ENCODE results near the gene SLIT3.
"Not testable (repeated sequence)": the region's sequence is repeated elsewhere in the genome, so short reads cannot be mapped to it uniquely, and the experiment has no call there.

Gene SLIT3

DNA sequence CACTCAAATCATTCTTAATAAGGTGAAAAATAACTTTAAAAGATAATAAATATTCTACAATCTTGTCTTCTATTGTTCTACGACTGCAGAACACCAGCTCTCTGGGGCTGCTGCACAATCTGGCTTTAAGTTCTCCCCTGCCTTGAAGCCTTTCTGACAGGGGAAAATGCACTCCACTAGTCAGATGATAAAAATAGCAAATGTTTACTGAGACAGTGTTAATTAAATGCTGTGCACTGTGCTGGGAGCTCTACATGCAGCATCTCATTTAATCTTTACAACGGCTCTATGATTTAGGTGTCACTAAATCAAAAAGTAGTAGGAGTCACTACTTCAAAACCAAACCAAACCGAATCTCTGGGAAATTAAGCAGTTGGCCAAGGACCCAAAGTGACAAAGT is 132.7 kb downstream of the SLIT3 start:
- no peak for DNase-seq

DNA sequence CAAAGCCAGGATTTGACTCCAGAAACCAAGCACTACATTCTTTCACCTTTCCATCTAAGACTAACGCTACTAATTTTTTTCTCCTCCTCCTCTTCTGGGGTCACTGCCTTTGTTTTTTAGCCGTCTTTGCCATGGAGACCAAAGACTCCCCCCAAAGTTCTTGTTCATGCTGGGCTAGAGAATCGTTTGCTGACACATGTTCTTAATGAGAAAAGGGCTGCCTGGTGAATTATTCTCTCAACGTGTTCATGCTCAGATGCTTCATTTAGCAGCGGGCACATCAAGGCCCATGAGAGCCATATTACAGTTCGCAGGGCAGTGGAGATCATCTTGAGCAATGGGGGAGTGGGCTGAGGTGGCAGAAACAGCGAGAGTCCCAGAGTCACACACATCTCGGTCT is 134.9 kb downstream of the SLIT3 start:
- DNase-seq: no peak

DNA sequence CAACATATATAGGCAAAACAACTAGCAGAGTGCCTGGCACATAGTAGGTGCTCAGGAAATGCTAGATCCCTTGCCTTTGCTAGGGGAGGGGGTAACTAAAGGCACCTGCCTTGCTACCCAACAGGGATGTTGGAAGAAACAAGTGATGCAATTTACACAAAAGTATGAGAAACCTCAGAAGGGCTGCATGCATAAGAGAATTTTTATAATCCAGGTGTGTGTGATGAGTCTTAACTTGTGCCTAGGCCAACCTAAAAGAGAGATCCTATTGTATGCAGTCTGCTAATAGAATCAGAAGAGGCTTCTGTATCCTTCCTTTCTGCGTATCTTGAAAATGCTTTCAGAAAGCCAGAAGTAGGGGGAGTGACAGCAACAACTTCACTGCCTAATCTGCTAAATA is 135.9 kb downstream of the SLIT3 start:
- DNase-seq: no peak

DNA sequence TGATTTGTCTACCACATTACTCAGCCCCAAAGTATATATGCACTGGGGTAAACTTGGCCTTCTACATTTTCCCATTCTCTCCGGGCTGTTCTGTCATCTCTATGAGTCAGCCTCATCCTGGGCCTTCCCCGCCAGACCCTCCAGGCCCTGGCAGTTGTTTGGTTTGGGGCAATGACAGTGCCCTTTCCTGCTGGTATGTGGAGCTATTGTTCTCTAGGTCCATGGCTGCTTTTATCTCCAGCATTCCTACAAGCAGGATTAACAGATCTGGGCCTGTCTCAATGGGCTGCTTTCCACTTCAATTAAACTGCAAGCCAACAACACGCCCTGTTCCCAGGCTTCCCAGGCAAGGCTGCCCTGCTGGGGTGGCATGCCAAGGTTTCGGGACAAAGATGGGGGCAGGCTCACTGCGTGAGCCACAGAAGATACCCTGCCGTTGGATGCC is 136.4 kb downstream of the SLIT3 start:
- no peak for DNase-seq

DNA sequence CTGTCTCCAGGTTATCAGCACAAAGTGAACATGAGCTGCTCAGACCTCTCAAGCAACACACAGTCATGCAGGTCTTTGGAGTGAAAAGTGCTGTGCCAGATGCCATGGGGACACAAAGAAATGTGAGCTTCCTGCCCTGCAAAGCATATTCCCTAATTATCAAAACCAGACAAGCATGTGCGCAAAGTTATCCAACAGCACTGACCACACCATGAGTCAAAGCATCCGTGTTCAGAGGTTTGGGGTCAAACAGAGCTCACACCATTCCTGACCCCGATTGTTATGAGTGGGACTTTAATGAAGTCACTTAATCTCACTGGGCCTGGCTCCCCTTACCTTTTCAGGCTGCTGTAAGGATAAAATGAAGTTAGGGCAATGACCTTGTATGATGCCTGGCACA is 138.5 kb downstream of the SLIT3 start:
- no peak for DNase-seq

DNA sequence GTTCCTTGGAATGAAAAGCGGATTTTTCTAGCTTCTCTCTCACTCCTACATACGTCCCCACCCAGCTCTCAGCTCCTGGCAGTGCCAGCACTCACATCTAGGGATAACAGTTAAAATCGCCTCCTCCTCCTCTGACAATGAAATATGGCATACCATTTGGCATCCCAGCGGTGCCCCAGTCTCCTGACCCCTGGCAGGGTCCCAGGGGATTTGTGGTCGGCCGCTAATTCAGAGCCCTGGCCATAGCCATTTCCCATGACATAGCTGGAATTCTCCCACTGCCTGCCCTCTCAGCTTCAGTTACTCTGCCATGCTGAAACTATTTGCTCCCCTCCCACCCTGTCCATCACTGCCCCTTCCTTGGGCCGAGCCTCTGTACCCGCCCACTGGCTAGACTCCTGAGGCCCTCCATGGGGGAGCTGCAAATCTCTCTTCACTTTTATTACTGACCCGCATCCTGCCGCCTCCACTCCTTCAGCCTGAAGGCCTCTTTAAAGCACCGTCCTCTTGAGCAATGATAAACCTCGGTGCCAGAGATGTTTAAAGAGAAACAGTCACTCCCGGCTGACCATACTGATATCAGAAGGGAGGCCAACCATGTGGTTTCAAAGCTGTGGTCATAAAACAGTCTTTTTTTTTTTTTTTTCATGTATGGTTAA is 139.8 kb downstream of the SLIT3 start:
- DNase-seq: no peak

DNA sequence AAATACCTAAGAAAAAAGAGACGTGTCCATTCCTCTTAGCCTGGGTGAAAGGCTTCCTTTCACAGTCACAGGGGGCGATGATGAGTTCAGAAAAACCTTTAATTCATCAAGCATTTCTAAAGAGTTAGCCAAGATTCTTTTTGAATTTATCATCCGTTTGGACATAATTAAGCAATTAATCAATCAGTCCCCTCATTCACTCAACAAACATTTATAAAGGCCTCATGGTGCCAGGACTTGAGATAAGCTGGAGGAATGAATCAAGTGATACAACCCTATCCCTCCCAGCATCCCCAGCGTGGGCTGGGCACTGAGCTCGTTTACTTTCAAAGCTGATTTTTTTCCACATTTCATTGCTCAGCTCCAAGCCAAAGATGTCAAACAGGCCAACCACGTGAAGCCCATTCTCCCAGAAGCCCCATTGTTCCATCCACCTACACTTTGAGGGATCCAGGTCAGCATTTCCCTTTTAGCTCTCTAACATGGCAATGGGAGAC is 140.5 kb downstream of the SLIT3 start:
- DNase-seq: no peak

DNA sequence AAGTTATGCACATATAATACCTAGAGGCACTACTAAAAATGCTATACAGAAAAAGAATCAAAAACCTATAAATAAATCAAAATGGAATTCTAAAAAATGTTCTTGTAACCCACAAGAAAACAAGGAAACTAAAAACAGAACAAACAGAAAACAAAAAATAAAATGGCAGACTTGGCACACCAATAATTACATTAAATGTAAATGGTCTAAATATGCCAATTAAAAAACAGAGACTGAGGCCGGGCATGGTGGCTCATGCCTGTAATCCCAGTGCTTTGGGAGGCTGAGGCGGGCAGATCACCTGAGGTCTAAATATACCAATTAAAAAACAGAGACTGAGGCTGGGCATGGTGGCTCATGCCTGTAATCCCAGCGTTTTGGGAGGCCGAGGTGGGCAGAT is 142.2 kb downstream of the SLIT3 start:
- no peak for DNase-seq

DNA sequence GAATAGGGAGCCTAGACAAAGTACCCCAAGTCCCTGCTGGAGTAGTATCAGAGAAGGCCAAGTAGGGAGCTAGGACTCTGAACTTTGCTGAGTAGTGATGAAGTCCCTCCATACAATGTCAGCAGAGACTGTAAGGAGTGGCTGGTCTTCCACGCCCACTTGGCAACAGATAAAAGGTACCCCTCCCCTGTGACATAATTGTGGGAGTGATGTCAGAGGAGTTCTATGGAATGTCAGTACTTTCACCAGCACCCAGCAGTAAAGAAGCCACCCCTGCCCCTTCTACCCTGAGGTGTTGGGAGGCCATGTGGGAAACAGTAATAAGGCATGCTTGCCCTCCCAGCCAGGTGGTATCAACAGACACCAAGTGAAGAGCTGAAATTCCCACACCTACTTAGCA is 143.9 kb downstream of the SLIT3 start:
- DNase-seq: no peak

DNA sequence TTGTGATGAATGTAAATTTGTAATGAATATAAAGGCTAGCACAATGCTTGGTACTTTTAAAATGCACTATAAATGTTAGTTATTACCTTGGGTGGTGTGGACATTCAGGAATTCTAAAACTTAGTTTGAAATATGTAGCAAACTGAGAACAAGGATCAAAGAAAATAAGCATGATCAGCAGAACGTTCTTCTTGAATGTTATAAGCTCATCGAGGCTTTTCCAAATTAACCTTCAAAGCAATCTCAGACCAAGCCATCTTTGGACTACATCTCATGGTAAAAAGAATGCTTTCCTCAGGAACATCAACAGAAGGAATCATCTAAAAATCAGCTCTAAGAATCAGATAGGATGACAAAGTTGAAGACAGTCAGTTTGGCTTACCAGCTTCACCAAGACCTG is 146.3 kb downstream of the SLIT3 start:
- no peak for DNase-seq

DNA sequence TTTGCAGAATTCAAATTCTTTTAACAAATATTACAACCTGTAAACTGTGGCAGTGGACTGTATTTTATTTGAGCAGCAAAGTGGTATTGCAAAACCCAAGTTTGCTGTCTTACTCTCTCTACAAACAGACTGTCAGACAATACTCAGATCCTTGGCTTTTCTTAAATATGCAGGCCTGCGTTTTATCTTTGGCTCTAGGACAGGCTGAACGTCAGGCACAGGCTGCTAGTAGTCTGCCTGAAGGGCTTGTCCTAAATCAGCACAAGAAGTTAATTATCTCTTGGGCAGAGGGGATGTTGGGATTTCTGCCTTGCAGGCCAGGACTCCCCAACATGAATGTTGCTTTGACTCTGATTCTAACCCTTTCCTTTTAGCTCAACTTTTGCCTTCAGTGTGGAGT is 147.5 kb downstream of the SLIT3 start:
- DNase-seq: no peak

DNA sequence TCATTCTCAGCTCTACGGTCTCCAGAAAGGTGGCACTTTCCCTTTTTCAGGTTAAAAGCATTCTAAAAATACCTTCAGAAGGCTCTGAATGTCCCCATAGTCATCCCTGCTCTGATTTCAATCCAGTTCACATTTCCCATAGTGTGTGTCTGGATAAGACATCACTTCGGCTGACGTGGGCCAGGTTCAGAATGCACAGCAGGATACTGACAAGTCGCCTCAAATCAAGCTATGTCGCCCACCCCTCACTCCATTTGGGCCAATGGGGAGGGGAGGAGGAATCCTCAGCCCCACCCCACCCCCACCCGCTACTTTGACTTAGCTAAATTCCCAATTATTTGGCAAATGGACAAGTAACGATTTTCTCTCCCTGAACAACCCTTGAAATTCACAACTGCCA is 148.0 kb downstream of the SLIT3 start:
- no peak for DNase-seq

DNA sequence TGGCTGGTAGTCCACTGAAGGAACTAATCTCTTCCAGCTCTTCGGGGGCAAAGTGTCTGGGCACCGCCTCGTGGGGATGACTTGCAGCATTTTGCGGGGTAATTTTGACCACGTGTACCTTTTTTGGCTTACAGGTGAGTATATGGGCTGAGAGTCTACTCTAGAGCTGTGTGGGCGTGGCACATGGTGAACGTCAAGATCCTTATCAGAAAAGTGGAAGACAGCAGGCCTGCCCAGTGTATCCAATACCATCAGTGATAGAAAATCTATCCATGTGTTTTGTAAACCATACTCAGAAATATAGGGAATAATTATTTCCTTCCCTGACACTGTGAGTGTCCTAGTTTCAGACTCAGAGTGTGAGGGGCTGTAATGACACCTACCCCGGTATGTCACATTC is 148.5 kb downstream of the SLIT3 start:
- DNase-seq: no peak

DNA sequence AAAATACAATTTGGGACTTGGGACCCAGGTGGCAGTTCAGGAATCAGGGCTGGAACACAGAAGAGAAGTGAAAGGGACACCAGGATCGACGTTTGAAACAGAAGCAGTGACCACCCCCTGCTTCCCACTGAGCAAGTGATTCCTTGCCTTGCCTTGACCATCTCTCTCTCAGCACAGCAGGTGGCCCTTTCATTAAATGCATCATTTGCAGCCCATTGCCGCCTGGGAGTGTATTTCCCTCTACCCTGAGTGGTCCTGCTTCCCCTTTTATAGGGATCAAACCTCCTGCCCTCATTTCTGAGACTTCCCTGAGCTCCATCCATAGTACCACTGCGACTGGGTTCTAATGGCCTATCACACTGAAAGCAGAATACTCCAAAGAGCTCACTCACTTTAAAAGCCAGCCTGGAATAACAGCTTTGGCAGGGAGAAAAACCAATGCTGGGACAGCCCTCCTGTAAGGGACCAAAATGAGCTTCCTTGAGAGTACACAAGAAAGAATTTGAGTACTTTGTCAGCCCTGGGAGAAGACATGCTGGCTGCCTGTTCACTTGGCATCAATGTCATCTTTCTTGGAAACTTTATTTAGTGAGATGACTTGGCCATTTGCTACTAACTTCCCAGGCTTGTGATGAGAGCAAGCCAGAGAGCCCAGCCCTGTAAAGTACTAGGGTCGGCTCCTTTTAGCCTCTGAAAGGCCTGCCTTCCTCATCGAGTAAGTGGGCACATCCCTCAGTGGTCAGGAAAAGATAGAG is 149.7 kb downstream of the SLIT3 start:
- no peak for DNase-seq

DNA sequence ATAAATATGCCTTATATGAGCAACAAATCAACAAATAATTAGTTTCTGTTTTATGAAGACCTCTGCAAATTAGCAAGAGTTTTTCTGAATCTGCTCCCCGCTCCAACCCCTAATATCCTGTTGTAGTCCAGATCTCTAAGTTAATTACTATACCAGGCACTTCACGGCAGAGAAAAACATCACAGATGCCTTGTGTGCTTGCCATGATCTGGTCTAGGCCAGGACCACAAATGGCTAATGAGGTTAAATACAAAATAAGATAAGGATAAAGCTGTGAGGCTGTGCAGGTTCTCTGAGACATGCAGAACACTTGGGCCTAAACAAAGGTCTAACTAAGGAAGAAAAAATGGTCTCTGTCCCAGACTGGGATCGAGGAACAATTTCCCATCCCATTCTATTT is 150.8 kb downstream of the SLIT3 start:
- no peak for DNase-seq

DNA sequence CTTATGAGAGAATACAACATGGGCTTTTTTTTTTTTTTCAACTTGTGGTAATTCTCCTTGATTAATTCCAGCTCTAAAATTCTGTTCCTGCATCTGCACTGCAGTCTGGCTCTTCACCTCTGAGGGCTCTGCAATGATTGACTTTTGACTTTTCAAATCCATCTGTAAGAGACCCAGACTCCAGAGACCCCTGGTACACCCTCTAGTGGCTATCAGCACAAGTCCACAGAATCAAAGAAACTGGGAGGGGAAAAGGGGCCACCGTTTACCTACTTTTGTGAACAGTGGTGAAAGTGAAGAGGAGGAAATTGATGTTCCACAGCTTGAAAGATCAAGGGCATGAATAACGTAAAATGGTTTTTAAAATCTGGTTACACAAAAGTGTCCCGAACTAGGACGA is 151.6 kb downstream of the SLIT3 start:
- no peak for DNase-seq

DNA sequence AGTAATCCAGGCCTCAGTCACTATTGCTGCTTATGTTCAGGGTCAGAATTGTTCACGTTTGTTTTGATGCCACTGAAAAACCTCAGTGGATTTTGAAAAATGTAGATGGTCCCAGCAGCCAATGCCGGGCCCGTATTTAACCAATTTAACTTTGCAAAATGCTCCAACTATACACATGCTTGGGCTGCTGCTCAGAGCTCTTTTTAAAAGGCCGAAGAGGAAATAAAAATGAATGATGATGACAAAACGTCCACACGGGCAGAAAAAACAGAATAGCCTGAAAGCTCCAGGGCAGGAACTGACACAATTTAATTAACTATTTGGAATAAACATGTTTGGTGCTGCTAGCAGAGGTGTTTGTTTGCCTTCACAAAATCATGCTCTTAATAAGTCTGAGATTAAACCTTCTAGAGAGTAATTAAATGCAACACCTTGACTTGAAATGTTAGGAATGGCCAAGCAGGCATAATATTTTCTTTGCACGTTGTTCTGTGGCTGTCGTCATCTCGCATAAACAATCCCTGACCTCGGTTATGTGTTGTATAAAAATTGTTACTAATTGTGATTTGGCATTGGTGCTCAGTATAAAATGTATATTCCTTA is 152.7 kb downstream of the SLIT3 start:
- no peak for DNase-seq

DNA sequence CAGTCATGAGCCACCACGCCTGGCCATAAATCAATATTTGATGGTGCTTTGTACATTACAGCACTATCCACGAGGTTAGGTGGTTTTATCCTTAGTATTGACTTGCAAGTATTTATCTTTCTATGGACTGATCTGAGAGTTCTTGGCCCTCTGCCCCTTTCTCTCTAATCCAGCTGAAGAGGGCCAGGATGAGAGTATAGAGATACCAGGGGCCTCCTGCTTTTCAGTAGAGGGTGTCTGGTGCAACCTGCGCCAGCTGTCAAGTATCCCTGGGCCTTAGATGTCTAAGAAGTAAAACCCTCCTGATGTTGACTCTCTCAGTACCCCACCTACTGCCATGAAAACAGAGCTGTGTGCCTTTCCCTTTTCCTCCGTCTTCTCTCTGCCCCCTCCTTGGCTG is 153.4 kb downstream of the SLIT3 start:
- no peak for DNase-seq

DNA sequence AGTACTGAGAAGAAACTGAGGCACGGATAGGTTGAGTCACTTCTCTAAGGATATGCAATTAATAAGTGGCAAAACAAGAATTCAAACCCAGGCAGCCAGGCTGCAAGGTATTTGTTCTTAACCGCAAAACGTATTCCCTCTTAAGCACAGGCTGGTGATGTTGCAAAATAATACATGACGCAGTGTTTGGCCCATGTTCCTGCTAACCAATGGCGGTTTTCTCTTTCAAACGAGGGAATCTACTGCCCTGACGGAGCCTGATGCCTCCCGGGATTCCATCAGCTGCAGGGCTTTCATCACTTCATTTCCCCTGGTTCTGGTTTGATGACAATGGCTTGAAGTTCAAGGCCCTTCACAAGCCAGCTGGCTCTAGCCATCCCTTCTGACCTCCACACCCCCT is 154.8 kb downstream of the SLIT3 start:
- no peak for DNase-seq

DNA sequence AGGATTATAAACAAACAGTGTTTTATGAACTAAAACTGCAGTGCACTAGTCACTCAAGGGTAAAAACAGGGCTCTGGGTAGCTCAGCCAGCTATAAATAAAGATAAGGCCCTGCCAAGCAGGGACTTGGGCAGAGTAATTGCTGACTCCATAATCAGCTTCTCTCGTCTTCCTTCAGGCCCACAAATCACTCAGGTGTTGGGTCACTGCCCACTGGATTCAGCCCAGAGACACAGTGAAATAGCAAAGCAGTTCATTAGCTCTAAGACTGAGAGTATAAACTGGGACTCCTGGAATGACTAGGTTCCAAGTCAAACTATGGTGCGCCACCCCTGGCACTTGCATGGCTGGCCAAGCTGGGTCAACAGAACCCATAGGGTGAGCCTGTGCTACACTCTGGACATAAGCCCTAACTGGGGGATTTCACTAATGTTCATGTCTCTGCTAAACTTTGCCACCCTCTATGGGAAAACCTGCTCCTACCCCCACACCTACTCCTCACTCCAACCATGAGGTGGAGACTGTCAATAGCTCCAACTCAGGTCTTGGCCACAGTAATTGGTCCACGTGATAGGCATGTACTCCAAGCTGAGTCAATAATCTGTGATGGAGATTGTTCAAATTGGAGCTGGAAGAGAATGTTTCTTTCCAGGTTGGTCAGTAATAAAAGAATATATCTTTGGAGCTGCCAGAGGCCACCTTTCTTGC is 158.5 kb downstream of the SLIT3 start:
- DNase-seq: no peak

DNA sequence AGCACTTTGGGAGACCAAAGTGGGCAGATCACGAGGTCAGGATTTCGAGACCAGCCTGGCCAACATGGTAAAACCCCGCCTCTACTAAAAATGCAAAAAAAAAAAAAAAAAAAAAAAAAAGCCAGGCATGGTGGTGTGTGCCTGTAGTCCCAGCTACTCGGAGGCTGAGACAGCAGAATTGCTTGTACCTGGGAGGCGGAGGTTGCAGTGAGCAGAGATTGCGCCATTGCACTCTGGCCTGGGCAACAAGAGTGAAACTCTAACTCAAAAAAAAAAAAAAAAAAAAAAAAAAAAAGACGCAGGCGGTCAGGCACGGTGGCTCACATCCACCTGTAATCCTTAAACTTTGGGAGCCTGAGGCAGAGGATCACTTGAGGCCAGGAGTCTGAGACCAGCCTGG is 160.7 kb downstream of the SLIT3 start:
- DNase-seq: not testable (repeated sequence)

DNA sequence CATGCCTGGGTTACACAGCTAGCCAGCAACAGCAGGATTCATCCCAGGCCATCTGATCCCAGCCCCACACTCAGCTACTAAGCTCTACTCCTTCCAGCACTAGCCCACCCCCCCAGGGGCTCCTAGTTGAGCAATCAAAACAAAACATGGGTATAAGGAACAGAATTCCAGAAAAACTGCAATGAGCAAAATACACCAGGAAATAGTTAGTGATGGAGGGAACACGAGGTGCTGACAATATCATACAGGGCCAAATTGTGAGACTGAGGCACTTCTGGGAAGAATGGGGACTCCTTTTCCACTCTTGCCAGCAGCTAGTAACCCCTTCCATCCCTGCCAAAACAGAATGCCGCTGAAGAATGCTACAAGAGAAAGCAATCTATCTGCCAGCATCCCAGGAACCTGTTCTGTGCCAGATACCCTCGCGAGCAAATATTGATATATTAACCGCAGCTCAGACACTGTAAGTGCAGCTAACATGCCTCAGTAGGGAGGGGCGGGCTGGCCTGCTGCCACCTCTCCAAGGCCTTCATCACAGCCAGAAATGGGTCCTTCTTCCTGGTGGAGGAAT is 161.4 kb downstream of the SLIT3 start:
- no peak for DNase-seq

DNA sequence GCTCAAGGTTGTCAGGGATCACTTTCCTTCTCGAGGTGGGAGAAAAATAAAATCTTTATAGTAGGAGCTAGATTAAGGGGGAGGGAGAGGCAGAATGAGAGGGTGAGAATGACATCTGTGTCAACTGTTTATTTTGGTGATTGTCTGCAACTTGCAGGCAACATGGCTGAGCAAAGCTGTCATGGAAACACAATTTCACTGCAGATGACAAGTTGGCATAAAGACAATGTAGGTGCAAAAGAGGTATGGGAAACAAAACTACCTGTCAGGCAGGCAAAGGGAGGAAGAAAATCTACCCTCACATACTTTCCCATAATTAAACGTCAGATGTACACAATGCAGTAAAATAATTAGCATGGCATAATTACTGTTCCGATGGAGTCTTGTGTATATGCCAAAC is 167.4 kb downstream of the SLIT3 start:
- DNase-seq: no peak

Measured in CD4-positive, alpha-beta T cell treated with Interleukin-1 beta for 1 hour (primary cell).